Natural killer cell (primary cell): Measurements from ENCODE around the gene PCDH18. TPM values are rescaled to one million over a fixed set of nuclear protein-coding genes. Genes with fewer than 3 reads are reported as not detected.

Experiments used
- ATAC-seq, 3 donors: fragments of 150-1000 bp in 2 of 3; fragments of 200-7000 bp in 1 of 3; cut with Tn5 transposase; 1 replicate in 1 of 3; 2 replicates in 2 of 3; pipeline ENCODE4 v1.10.0; 2021; ENCODE audit warnings: mild to moderate bottlenecking in 2 of 3, moderate library complexity in 2 of 3
- DNase-seq, 2 donors: peaks; one replicate each; pipeline versions ENCODE4 v3.0.0 to v3.0.0-alpha.2; 2013 to 2021; ENCODE audit warnings: mixed read lengths in 1 of 2
- H3K27ac ChIP-seq: one replicate; pipeline ENCODE4 v1.5.1; 2013; ENCODE audit warnings: mild to moderate bottlenecking, low read length
- H3K27me3 ChIP-seq: one replicate; pipeline ENCODE4 v1.6.1; 2013; ENCODE audit warnings: low read length; ENCODE audit not compliant: control insufficient read depth, insufficient read depth
- H3K36me3 ChIP-seq: one replicate; pipeline ENCODE4 v1.6.1; 2013; ENCODE audit warnings: low read length; ENCODE audit not compliant: control insufficient read depth, insufficient read depth
- H3K4me1 ChIP-seq: one replicate; pipeline ENCODE4 v1.6.1; 2013; ENCODE audit warnings: low read length; ENCODE audit not compliant: control insufficient read depth, insufficient read depth
- H3K4me3 ChIP-seq: one replicate; pipeline ENCODE4 v1.5.1; 2013; ENCODE audit warnings: low read length
- H3K9me3 ChIP-seq: one replicate; pipeline ENCODE4 v1.6.1; 2013; ENCODE audit warnings: low read length; ENCODE audit not compliant: control insufficient read depth, insufficient read depth
- H3K27ac Mint-ChIP-seq, 2 donors: one replicate each; pipeline ENCODE4 v1.8.0; 2022; ENCODE audit warnings: mild to moderate bottlenecking in 2 of 2, mixed read lengths in 2 of 2, moderate library complexity in 1 of 2
- H3K27me3 Mint-ChIP-seq, 2 donors: one replicate each; pipeline ENCODE4 v1.8.0; 2022; ENCODE audit warnings: low read depth in 2 of 2, mixed read lengths in 2 of 2
- H3K36me3 Mint-ChIP-seq: one replicate; pipeline ENCODE4 v1.8.0; 2022; ENCODE audit warnings: mixed read lengths
- H3K4me1 Mint-ChIP-seq, 2 donors: one replicate each; pipeline ENCODE4 v1.8.0; 2022; ENCODE audit warnings: mixed read lengths in 2 of 2
- H3K4me3 Mint-ChIP-seq: one replicate; pipeline ENCODE4 v1.8.0; 2022; ENCODE audit warnings: mild to moderate bottlenecking, moderate library complexity, mixed read lengths
- H3K9me3 Mint-ChIP-seq, 2 donors: one replicate each; pipeline ENCODE4 v1.8.0; 2022; ENCODE audit warnings: mixed read lengths in 2 of 2
- CTCF ChIP-seq: fragments of 200-600 bp; IDR thresholded peaks from one replicate; pipeline ENCODE4 v1.8.0; 2022; ENCODE audit warnings: antibody characterized with exemption
- intact Hi-C: fragments of 100-400 bp; cut with micrococcal nuclease; formaldehyde crosslinking; loops from one replicate; pipeline ENCODE4 v1.14.2; 2022
- total RNA-seq, 4 donors: library from RNA; stranded (reverse); fragments of 120-200 nt in 1 of 4; gene quantifications; one replicate each; pipeline versions ENCODE4 v1.2.3 to v1.2.4, GENCODE V29; 2013 to 2022

The PCDH18 gene
- total RNA-seq, 3 donors from 2014 or later (not counting 1 experiment from before 2014, with no cell fraction given): not detected

- DNase-seq (no peak), ATAC-seq (no peak)
- Histone ChIP-seq H3K4me1 (no peaks in the 10 kb centered on the region), H3K27ac (no peak overlapping the region), H3K4me3 (no peak overlapping the region), H3K9me3 (no peaks in the 10 kb centered on the region), H3K36me3 (no peaks in the 10 kb centered on the region), H3K27me3 (no peaks in the 10 kb centered on the region)
- no peak for TF ChIP-seq CTCF
- H3K4me3 Mint-ChIP-seq: no peak overlapping the region
- no peaks in the 10 kb centered on the region for H3K27me3 Mint-ChIP-seq
- intact Hi-C loops: no loop called here
- peaks cover 3 to 9% of the 10 kb centered on the region in 2 donors for H3K9me3 Mint-ChIP-seq
- H3K36me3 Mint-ChIP-seq: no peaks in the 10 kb centered on the region
- H3K4me1 Mint-ChIP-seq: no peaks in the 10 kb centered on the region
- H3K27ac Mint-ChIP-seq: no peak overlapping the region
Observed at GRCh38 chr4:137470806-137471205, 61.5 kb downstream of the PCDH18 start.
